ENCODE measurements around the gene MON1A.

GRCh38 chr3:49903451-49904424 is 25.9 kb downstream of the MON1A start, which contains the start of gene MST1R:
- no peak for TF ChIP-seq ZFP37 (tag by site-specific recombination; IDR thresholded peaks at IDR 0.05)
- TF ChIP-seq CTCF (tag by site-specific recombination; IDR thresholded peaks at IDR 0.05), result no peak
- TF ChIP-seq SP3 (tag by site-specific recombination; IDR thresholded peaks at IDR 0.05), result peak; percentile 56; the same call in 1 of the 2 replicates
- TF ChIP-seq PRDM10 (tag by site-specific recombination; IDR thresholded peaks at IDR 0.05), result no peak
